HepG2 (cell line): ENCODE measurements around the gene CCDC57. TPM values are rescaled to one million over a fixed set of nuclear protein-coding genes. Genes with fewer than 3 reads are reported as not detected.

Experiments used
- ARNTL ChIP-seq: sonication (generic); formaldehyde crosslinking; IDR thresholded peaks from 2 replicates; pipeline ENCODE4 v1.4.0; 2020; ENCODE audit warnings: mild to moderate bottlenecking, missing genetic modification reagents
- CENPBD1 ChIP-seq: sonication (generic); formaldehyde crosslinking; IDR thresholded peaks from 2 replicates; pipeline ENCODE4 v1.8.0; 2022; ENCODE audit warnings: missing genetic modification reagents, low read depth, mild to moderate bottlenecking, borderline replicate concordance
- CSRNP2 ChIP-seq: sonication (generic); formaldehyde crosslinking; conservative IDR thresholded peaks from 2 replicates; pipeline ENCODE4 v1.8.0; 2022; ENCODE audit warnings: low read depth, missing genetic modification reagents
- DDIT3 ChIP-seq: sonication (generic); formaldehyde crosslinking; IDR thresholded peaks from 2 replicates; pipeline ENCODE4 v1.4.0; 2020; ENCODE audit warnings: mild to moderate bottlenecking, missing genetic modification reagents
- DR1 ChIP-seq: sonication (generic); formaldehyde crosslinking; IDR thresholded peaks from 2 replicates; pipeline ENCODE4 v1.8.0; 2021; ENCODE audit warnings: mild to moderate bottlenecking, missing genetic modification reagents, inconsistent platforms
- ELF1 ChIP-seq: sonication (generic); formaldehyde crosslinking; IDR thresholded peaks from 2 replicates; pipeline ENCODE4 v1.4.0; 2020; ENCODE audit warnings: missing genetic modification reagents
- ETV5 ChIP-seq: IDR thresholded peaks from 2 replicates; pipeline ENCODE4 v1.6.1; 2018; ENCODE audit warnings: missing biosample characterization, missing genetic modification reagents, inconsistent platforms, borderline replicate concordance
- EZH2 ChIP-seq: conservative IDR thresholded peaks from 2 replicates; pipeline ENCODE4 v1.6.1; 2012; ENCODE audit warnings: mild to moderate bottlenecking, low read depth, low read length, moderate library complexity
- FOXP4 ChIP-seq: sonication (generic); formaldehyde crosslinking; IDR thresholded peaks from 2 replicates; pipeline ENCODE4 v1.4.0; 2020; ENCODE audit warnings: missing genetic modification reagents
- IRX3 ChIP-seq: sonication (generic); formaldehyde crosslinking; IDR thresholded peaks from 2 replicates; pipeline ENCODE4 v1.8.1; 2023; ENCODE audit warnings: mild to moderate bottlenecking, low read depth, missing genetic modification reagents, borderline replicate concordance
- KMT2B ChIP-seq: IDR thresholded peaks from 2 replicates; pipeline ENCODE4 v1.6.1; 2016; ENCODE audit warnings: missing genetic modification reagents, missing compliant biosample characterization
- LCORL ChIP-seq, 2 experiments: fragments of 450-650 bp in 1 of 2; sonication (generic) in 1 of 2; formaldehyde crosslinking in 1 of 2; IDR thresholded peaks; 2 replicates each; pipeline versions ENCODE4 v1.5.0 to v1.6.1; 2017 to 2020; ENCODE audit warnings: antibody characterized with exemption in 1 of 2, missing genetic modification reagents in 1 of 2
- PRMT3 ChIP-seq: sonication (generic); formaldehyde crosslinking; IDR thresholded peaks from 2 replicates; pipeline ENCODE4 v1.8.1; 2022; ENCODE audit warnings: low read depth, mild to moderate bottlenecking, moderate library complexity, missing genetic modification reagents, borderline replicate concordance
- TEF ChIP-seq: sonication (generic); formaldehyde crosslinking; IDR thresholded peaks from 2 replicates; pipeline ENCODE4 v1.5.0; 2020; ENCODE audit warnings: missing genetic modification reagents
- ZNF230 ChIP-seq: sonication (generic); formaldehyde crosslinking; IDR thresholded peaks from 2 replicates; pipeline ENCODE4 v1.4.0; 2020; ENCODE audit warnings: mild to moderate bottlenecking, missing genetic modification reagents
- ZNF589 ChIP-seq: sonication (generic); formaldehyde crosslinking; conservative IDR thresholded peaks from 2 replicates; pipeline ENCODE4 v1.8.0; 2022; ENCODE audit warnings: mild to moderate bottlenecking, moderate library complexity, missing genetic modification reagents
- ZNF598 ChIP-seq: sonication (generic); formaldehyde crosslinking; IDR thresholded peaks from 2 replicates; pipeline ENCODE4 v1.5.1; 2020; ENCODE audit warnings: mild to moderate bottlenecking, missing genetic modification reagents, borderline replicate concordance
- ZNF609 ChIP-seq: sonication (generic); formaldehyde crosslinking; IDR thresholded peaks from 2 replicates; pipeline ENCODE4 v1.4.0; 2020; ENCODE audit warnings: mild to moderate bottlenecking, missing genetic modification reagents, borderline replicate concordance
- ZNF713 ChIP-seq: sonication (generic); formaldehyde crosslinking; IDR thresholded peaks from 2 replicates; pipeline ENCODE4 v1.4.0; 2020; ENCODE audit warnings: mild to moderate bottlenecking, missing genetic modification reagents
- ZSCAN9 ChIP-seq: IDR thresholded peaks from 2 replicates; pipeline ENCODE4 v1.6.1; 2016; ENCODE audit warnings: borderline replicate concordance
- polyA plus RNA-seq, 8 experiments: library from polyadenylated mRNA; depleted of rRNA in 3 of 8; stranded (reverse) in 7 of 8; unstranded in 1 of 8; fragments of >200 nt; fragmentation: Illumina TruSeq in 4 of 8; extraction: Trizol in 4 of 8; gene quantifications; 2 replicates each; pipeline versions ENCODE4 v1.2.1 to v1.2.3, GENCODE V29; 2011 to 2016; ENCODE audit warnings: low read depth in 4 of 8, missing spikeins in 1 of 8, mixed read lengths in 1 of 8; ENCODE audit not compliant: insufficient read depth in 1 of 8
- total RNA-seq, 5 experiments: library from RNA; depleted of rRNA; stranded (reverse); fragments of >200 nt; fragmentation: Illumina TruSeq; extraction: Trizol; gene quantifications; 2 replicates each; pipeline ENCODE4 v1.2.3, GENCODE V29; 2016; ENCODE audit warnings: low read depth in 1 of 5

The CCDC57 gene
- total and polyA plus RNA-seq, 2 of the 13 experiments (the other 11 are each of a cell fraction or from before 2014, with no cell fraction given) = 59.3 to 59.9 TPM

- no peak for TF ChIP-seq EZH2
- TF ChIP-seq PRMT3 = no peak
- TF ChIP-seq ZNF598 (CRISPR knock-in tag) = no peak
- peak; percentile 67; the same call in 1 of the 2 replicates for TF ChIP-seq ZNF230 (CRISPR knock-in tag)
- TF ChIP-seq ZSCAN9 (CRISPR knock-in tag) = no peak
- TF ChIP-seq ZNF609 (CRISPR knock-in tag) = 0 out of 2 replicates have a peak, but pooled peaks have one; percentile 21
- no peak for TF ChIP-seq FOXP4
- no peak for TF ChIP-seq LCORL (IDR thresholded peaks at IDR 0.05)
- TF ChIP-seq LCORL (CRISPR knock-in tag; IDR thresholded peaks at IDR 0.05) = peak; percentile 47; the same call in 1 of the 2 replicates
- TF ChIP-seq IRX3 (CRISPR knock-in tag) = no peak; the same call in 1 of the 2 replicates
- TF ChIP-seq ZNF713 (CRISPR knock-in tag) = no peak
- TF ChIP-seq DR1 (CRISPR knock-in tag) = no peak
- TF ChIP-seq ETV5 (CRISPR knock-in tag) = no peak
- no peak for TF ChIP-seq ELF1 (CRISPR knock-in tag)
- TF ChIP-seq DDIT3 (CRISPR knock-in tag) = no peak
- TF ChIP-seq CSRNP2 (CRISPR knock-in tag) = no peak
- TF ChIP-seq TEF = no peak
- 0 out of 2 replicates have a peak, but pooled peaks have one; percentile 27 for TF ChIP-seq ARNTL
- TF ChIP-seq CENPBD1 (CRISPR knock-in tag) = no peak; the same call in 1 of the 2 replicates
- TF ChIP-seq ZNF589 (CRISPR knock-in tag) = 0 out of 2 replicates have a peak, but pooled peaks have one; percentile 11
- no peak for TF ChIP-seq KMT2B
Observed at GRCh38 chr17:82096709-82097183, 115.9 kb downstream of the CCDC57 start (continued).
